H1 (cell line): Measurements from ENCODE around the gene LAMA4. TPM values are rescaled to one million over a fixed set of nuclear protein-coding genes. Genes with fewer than 3 reads are reported as not detected.

Source experiments
- BRCA1 ChIP-seq: IDR thresholded peaks from 2 replicates; pipeline ENCODE4 v1.6.1; 2012; ENCODE audit warnings: low read depth, low read length, improper control_type of control experiment
- KDM1A ChIP-seq: fragments of 200-600, 300-600 bp; sonication (generic); IDR thresholded peaks from 2 replicates; pipeline ENCODE4 v1.7.1; 2016; ENCODE audit warnings: mild to moderate bottlenecking, low read length, borderline replicate concordance
- SIX5 ChIP-seq: IDR thresholded peaks from 2 replicates; pipeline ENCODE4 v1.6.1; 2011; ENCODE audit warnings: mild to moderate bottlenecking, low read depth, low read length
- polyA plus RNA-seq, 7 experiments: library from polyadenylated mRNA; depleted of rRNA in 3 of 7; stranded (reverse) in 5 of 7; unstranded in 2 of 7; fragments of >200 nt in 5 of 7; fragments of 200-250 nt in 2 of 7; gene quantifications; 1 replicate in 5 of 7; 2 replicates in 1 of 7; 4 replicates in 1 of 7; pipeline versions ENCODE4 v1.2.1 to v1.2.3, GENCODE V29; 2011 to 2013; ENCODE audit warnings: missing spikeins in 2 of 7, mixed read lengths in 2 of 7
- total RNA-seq: library from RNA; stranded (reverse); fragmentation: NEBNext Ultra II Directional; extraction: Animal tissue kit (Norgen Biotek cat#: 25700); gene quantifications from 2 replicates; pipeline ENCODE4 v1.2.1, GENCODE V29; 2021

LAMA4 gene
- total and polyA plus RNA-seq, 2 of the 8 experiments (the other 6 are each of a cell fraction or from before 2014, with no cell fraction given), result 0.95 to 1.5 TPM

- TF ChIP-seq BRCA1, result no peak
- TF ChIP-seq SIX5, result no peak
- no peak for TF ChIP-seq KDM1A
These were observed 73.2 kb downstream of the LAMA4 start (continued) for GRCh38 chr6:112181130-112181529.
